ENCODE data around the gene ACOX2.

- no peak for TF ChIP-seq CTCF (IDR thresholded peaks at IDR 0.05; ENCODE audit: low read length)
- TF ChIP-seq EZH2 (IDR thresholded peaks at IDR 0.05; ENCODE audit: borderline replicate concordance, low read length), result no peak
These were observed 29.5 kb downstream of the ACOX2 start for GRCh38 chr3:58507356-58508078.
